ENCODE results near the gene NUDT3.

Gene NUDT3

GRCh38 chr6:34288581-34288980 lies 103.9 kb downstream of the NUDT3 start:
- Histone ChIP-seq H3K27ac (ENCODE audit: low read length) (no peak overlapping the region), H3K36me3 (replicated peaks; ENCODE audit: low read depth, low read length) (no peaks in the 10 kb centered on the region), H3K4me1 (ENCODE audit: low read length) (no peaks in the 10 kb centered on the region), H3K4me3 (ENCODE audit: low read length) (no peak overlapping the region), H3K79me2 (ENCODE audit: low read length) (no peaks in the 10 kb centered on the region), H3K27me3 (ENCODE audit: low read depth, low read length) (no peaks in the 10 kb centered on the region), H3K4me2 (ENCODE audit: low read length) (no peak overlapping the region), H3K9me3 (ENCODE audit: insufficient read depth, low read length) (no peaks in the 10 kb centered on the region), H4K20me1 (ENCODE audit: insufficient read depth, low read length) (no peaks in the 10 kb centered on the region), H3K9ac (ENCODE audit: low read length) (no peak overlapping the region), H2AFZ (ENCODE audit: low read depth, low read length) (no peak overlapping the region)
- TF ChIP-seq, protein P1, sequence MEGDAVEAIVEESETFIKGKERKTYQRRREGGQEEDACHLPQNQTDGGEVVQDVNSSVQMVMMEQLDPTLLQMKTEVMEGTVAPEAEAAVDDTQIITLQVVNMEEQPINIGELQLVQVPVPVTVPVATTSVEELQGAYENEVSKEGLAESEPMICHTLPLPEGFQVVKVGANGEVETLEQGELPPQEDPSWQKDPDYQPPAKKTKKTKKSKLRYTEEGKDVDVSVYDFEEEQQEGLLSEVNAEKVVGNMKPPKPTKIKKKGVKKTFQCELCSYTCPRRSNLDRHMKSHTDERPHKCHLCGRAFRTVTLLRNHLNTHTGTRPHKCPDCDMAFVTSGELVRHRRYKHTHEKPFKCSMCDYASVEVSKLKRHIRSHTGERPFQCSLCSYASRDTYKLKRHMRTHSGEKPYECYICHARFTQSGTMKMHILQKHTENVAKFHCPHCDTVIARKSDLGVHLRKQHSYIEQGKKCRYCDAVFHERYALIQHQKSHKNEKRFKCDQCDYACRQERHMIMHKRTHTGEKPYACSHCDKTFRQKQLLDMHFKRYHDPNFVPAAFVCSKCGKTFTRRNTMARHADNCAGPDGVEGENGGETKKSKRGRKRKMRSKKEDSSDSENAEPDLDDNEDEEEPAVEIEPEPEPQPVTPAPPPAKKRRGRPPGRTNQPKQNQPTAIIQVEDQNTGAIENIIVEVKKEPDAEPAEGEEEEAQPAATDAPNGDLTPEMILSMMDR (IDR thresholded peaks at IDR 0.05; ENCODE audit: low read depth, low read length): no peak
- TF ChIP-seq EZH2phosphoT487 (IDR thresholded peaks at IDR 0.05; ENCODE audit: low read depth): no peak

- no peak overlapping the region for H3K4me2 ChIP-seq (ENCODE audit: low read length)
- H3K36me3 ChIP-seq (replicated peaks; ENCODE audit: low read depth, low read length): no peaks in the 10 kb centered on the region
- H3K27me3 ChIP-seq (ENCODE audit: low read depth, low read length): no peaks in the 10 kb centered on the region
- TF ChIP-seq EZH2phosphoT487 (IDR thresholded peaks at IDR 0.05; ENCODE audit: low read depth): no peak
- TF ChIP-seq, protein P1 (IDR thresholded peaks at IDR 0.05; ENCODE audit: low read depth, low read length): no peak
- H4K20me1 ChIP-seq (ENCODE audit: insufficient read depth, low read length): no peaks in the 10 kb centered on the region
- H2AFZ ChIP-seq (ENCODE audit: low read depth, low read length): no peak overlapping the region
- H3K9ac ChIP-seq (ENCODE audit: low read length): no peak overlapping the region
- H3K4me3 ChIP-seq (ENCODE audit: low read length): no peak overlapping the region
- no peaks in the 10 kb centered on the region for H3K9me3 ChIP-seq (ENCODE audit: insufficient read depth, low read length)
- no peaks in the 10 kb centered on the region for H3K79me2 ChIP-seq (ENCODE audit: low read length)
- no peaks in the 10 kb centered on the region for H3K4me1 ChIP-seq (ENCODE audit: low read length)
- H3K27ac ChIP-seq (ENCODE audit: low read length): no peak overlapping the region
Measured at GRCh38 chr6:34285448-34286164, 106.9 kb downstream of the NUDT3 start.

DNA sequence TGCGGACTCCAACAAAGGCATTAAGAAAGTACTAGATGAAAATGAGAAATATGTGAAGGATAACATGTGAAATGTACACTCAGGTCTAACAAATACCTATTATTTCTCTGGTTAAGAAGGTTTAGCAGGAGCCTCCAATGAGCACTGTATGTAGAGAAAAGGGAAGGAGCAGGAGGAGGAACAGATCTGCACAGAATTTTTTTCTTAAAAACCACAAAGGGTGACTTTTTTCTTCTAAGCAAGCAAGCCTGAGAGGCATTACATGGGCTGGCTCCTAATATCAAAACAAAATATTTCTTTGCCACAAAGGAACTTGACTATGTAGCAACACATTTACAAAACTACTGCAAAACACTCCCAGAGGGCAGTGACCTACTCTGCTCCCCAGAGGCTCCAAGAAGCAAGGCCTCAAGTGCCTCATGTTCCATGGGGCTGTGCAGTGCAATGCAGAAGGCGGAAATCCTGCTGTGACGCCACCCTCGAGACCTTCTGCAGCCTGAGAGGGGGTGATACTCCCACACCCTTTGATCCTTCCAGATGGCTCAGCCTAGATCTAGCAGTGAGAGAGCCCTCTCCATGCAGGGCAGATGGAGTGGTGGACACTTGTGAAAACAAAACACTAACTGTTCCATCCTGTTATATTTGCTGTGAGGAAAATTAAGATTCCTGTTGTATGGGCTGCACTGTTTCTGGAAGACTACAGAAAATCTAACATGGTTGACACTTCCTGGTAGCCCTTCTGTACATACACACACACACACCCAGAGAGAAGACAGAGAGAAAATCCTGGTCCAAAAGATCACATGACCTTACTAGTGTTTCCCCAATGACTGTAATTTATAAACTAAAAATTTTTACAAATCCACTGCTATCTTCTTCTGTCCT lies 107.7 kb downstream of the NUDT3 start:
- Histone ChIP-seq H3K9me3 (ENCODE audit: insufficient read depth, low read length) (no peaks in the 10 kb centered on the region), H3K36me3 (replicated peaks; ENCODE audit: low read depth, low read length) (no peaks in the 10 kb centered on the region), H4K20me1 (ENCODE audit: insufficient read depth, low read length) (no peaks in the 10 kb centered on the region), H3K27ac (ENCODE audit: low read length) (no peak overlapping the region), H3K4me1 (ENCODE audit: low read length) (no peaks in the 10 kb centered on the region), H3K4me2 (ENCODE audit: low read length) (no peak overlapping the region), H3K79me2 (ENCODE audit: low read length) (no peaks in the 10 kb centered on the region), H2AFZ (ENCODE audit: low read depth, low read length) (no peak overlapping the region), H3K9ac (ENCODE audit: low read length) (no peak overlapping the region), H3K27me3 (ENCODE audit: low read depth, low read length) (no peaks in the 10 kb centered on the region), H3K4me3 (ENCODE audit: low read length) (no peak overlapping the region)
- TF ChIP-seq, protein P1 (IDR thresholded peaks at IDR 0.05; ENCODE audit: low read depth, low read length): no peak
- TF ChIP-seq EZH2phosphoT487 (IDR thresholded peaks at IDR 0.05; ENCODE audit: low read depth): no peak

GRCh38 chr6:34281702-34282334 lies 110.7 kb downstream of the NUDT3 start:
- Histone ChIP-seq H3K4me1 (ENCODE audit: low read length) (no peaks in the 10 kb centered on the region), H3K9ac (ENCODE audit: low read length) (no peak overlapping the region), H3K4me2 (ENCODE audit: low read length) (no peak overlapping the region), H4K20me1 (ENCODE audit: insufficient read depth, low read length) (no peaks in the 10 kb centered on the region), H3K36me3 (replicated peaks; ENCODE audit: low read depth, low read length) (no peaks in the 10 kb centered on the region), H3K27ac (ENCODE audit: low read length) (no peak overlapping the region), H3K27me3 (ENCODE audit: low read depth, low read length) (no peaks in the 10 kb centered on the region), H3K9me3 (ENCODE audit: insufficient read depth, low read length) (no peaks in the 10 kb centered on the region), H2AFZ (ENCODE audit: low read depth, low read length) (no peak overlapping the region), H3K4me3 (ENCODE audit: low read length) (no peak overlapping the region), H3K79me2 (ENCODE audit: low read length) (no peaks in the 10 kb centered on the region)
- TF ChIP-seq, protein P1 (IDR thresholded peaks at IDR 0.05; ENCODE audit: low read depth, low read length): no peak
- TF ChIP-seq EZH2phosphoT487 (IDR thresholded peaks at IDR 0.05; ENCODE audit: low read depth): no peak

Data from OCI-LY3 (cell line).